Mononuclear cell (primary cell): Measurements from ENCODE around the gene MAP1A. TPM values are rescaled to one million over a fixed set of nuclear protein-coding genes. Genes with fewer than 3 reads are reported as not detected.
A peak's percentile ranks its signal among the peaks of the same experiment; 100 is the strongest.

Experiments
- H3K27me3 ChIP-seq: 2 replicates; pipeline ENCODE4 v1.6.0; 2011; ENCODE audit warnings: low read length, control low read depth; ENCODE audit not compliant: insufficient read depth
- H3K4me1 ChIP-seq: 2 replicates; pipeline ENCODE4 v1.5.1; 2011; ENCODE audit warnings: mild to moderate bottlenecking, low read length, control low read depth; ENCODE audit not compliant: insufficient read depth
- H3K4me3 ChIP-seq: 2 replicates; pipeline ENCODE4 v1.5.1; 2011; ENCODE audit warnings: mild to moderate bottlenecking, low read length, moderate library complexity
- H3K9me3 ChIP-seq: 2 replicates; pipeline ENCODE4 v1.5.1; 2011; ENCODE audit warnings: low read depth, mild to moderate bottlenecking, control low read depth, low read length
- total RNA-seq: library from RNA; depleted of rRNA; stranded (reverse); fragments of >200 nt; gene quantifications from one replicate; pipeline ENCODE4 v1.2.3, GENCODE V29; 2012

Gene MAP1A
- total RNA-seq, 1 donor: 2.4 TPM

- Histone ChIP-seq H3K4me3 (no peak overlapping the region), H3K27me3 (no peaks in the 10 kb centered on the region), H3K4me1 (no peaks in the 10 kb centered on the region), H3K9me3 (no peaks in the 10 kb centered on the region)
Measured at GRCh38 chr15:43499635-43500034, 17.8 kb upstream of the MAP1A start.

- Histone ChIP-seq H3K4me1 (peaks cover 10% of the 10 kb centered on the region), H3K4me3 (no peak overlapping the region), H3K9me3 (no peaks in the 10 kb centered on the region), H3K27me3 (no peaks in the 10 kb centered on the region)
Measured at GRCh38 chr15:43505738-43506137, 11.7 kb upstream of the MAP1A start.

- Histone ChIP-seq H3K27me3 (no peaks in the 10 kb centered on the region), H3K9me3 (no peaks in the 10 kb centered on the region), H3K4me1 (peaks cover 17% of the 10 kb centered on the region), H3K4me3 (no peak overlapping the region)
Measured at GRCh38 chr15:43508421-43508820, 9.0 kb upstream of the MAP1A start.

GRCh38 chr15:43508991-43509659 is 8.3 kb upstream of the MAP1A start:
- no peaks in the 10 kb centered on the region for H3K9me3 ChIP-seq
- H3K4me3 ChIP-seq: no peak overlapping the region
- no peaks in the 10 kb centered on the region for H3K27me3 ChIP-seq
- H3K4me1 ChIP-seq: peaks cover 17% of the 10 kb centered on the region

- no peaks in the 10 kb centered on the region for H3K9me3 ChIP-seq
- peak overlapping the region; percentile 65 for H3K4me3 ChIP-seq
- peaks cover 17% of the 10 kb centered on the region for H3K4me1 ChIP-seq
- no peaks in the 10 kb centered on the region for H3K27me3 ChIP-seq
Measured at GRCh38 chr15:43509660-43510199, 7.7 kb upstream of the MAP1A start.

GRCh38 chr15:43510200-43511011 is 7.0 kb upstream of the MAP1A start:
- Histone ChIP-seq H3K4me1 (peaks cover 17% of the 10 kb centered on the region), H3K4me3 (peak overlapping the region; percentile 65), H3K27me3 (no peaks in the 10 kb centered on the region), H3K9me3 (no peaks in the 10 kb centered on the region)

- peaks cover 1% of the 10 kb centered on the region for H3K27me3 ChIP-seq
- H3K9me3 ChIP-seq: no peaks in the 10 kb centered on the region
- H3K4me3 ChIP-seq: peak overlapping the region; percentile 65
- H3K4me1 ChIP-seq: peaks cover 17% of the 10 kb centered on the region
Measured at GRCh38 chr15:43511012-43511885, 6.2 kb upstream of the MAP1A start.

- Histone ChIP-seq H3K9me3 (no peaks in the 10 kb centered on the region), H3K4me3 (no peak overlapping the region), H3K27me3 (peaks cover 10% of the 10 kb centered on the region), H3K4me1 (peaks cover 25% of the 10 kb centered on the region)
Measured at GRCh38 chr15:43513550-43513949, 3.9 kb upstream of the MAP1A start.

GRCh38 chr15:43514241-43515057 is 3.0 kb upstream of the MAP1A start:
- H3K9me3 ChIP-seq: no peaks in the 10 kb centered on the region
- peaks cover 25% of the 10 kb centered on the region for H3K4me1 ChIP-seq
- no peak overlapping the region for H3K4me3 ChIP-seq
- H3K27me3 ChIP-seq: peaks cover 10% of the 10 kb centered on the region

GRCh38 chr15:43515741-43516140 is 1.7 kb upstream of the MAP1A start:
- Histone ChIP-seq H3K9me3 (no peaks in the 10 kb centered on the region), H3K4me3 (no peak overlapping the region), H3K27me3 (peaks cover 10% of the 10 kb centered on the region), H3K4me1 (peaks cover 16% of the 10 kb centered on the region)

- H3K9me3 ChIP-seq: no peaks in the 10 kb centered on the region
- peaks cover 13% of the 10 kb centered on the region for H3K4me1 ChIP-seq
- no peak overlapping the region for H3K4me3 ChIP-seq
- peaks cover 10% of the 10 kb centered on the region for H3K27me3 ChIP-seq
Measured at GRCh38 chr15:43516185-43516584, 1.2 kb upstream of the MAP1A start.

GRCh38 chr15:43516801-43517353 is 531 bp upstream of the MAP1A start:
- no peak overlapping the region for H3K4me3 ChIP-seq
- H3K9me3 ChIP-seq: no peaks in the 10 kb centered on the region
- peaks cover 8% of the 10 kb centered on the region for H3K4me1 ChIP-seq
- peaks cover 10% of the 10 kb centered on the region for H3K27me3 ChIP-seq

- Histone ChIP-seq H3K4me3 (no peak overlapping the region), H3K9me3 (no peaks in the 10 kb centered on the region), H3K4me1 (peaks cover 8% of the 10 kb centered on the region), H3K27me3 (peaks cover 10% of the 10 kb centered on the region)
Measured at GRCh38 chr15:43518197-43518761, 871 bp downstream of the MAP1A start.

GRCh38 chr15:43519196-43519595 is 1.8 kb downstream of the MAP1A start:
- Histone ChIP-seq H3K9me3 (no peaks in the 10 kb centered on the region), H3K4me1 (peaks cover 8% of the 10 kb centered on the region), H3K27me3 (peaks cover 10% of the 10 kb centered on the region), H3K4me3 (no peak overlapping the region)
